HG02970 (cell line): ENCODE data around the gene ZDHHC16.

Experiments used
- ATAC-seq: cut with Tn5 transposase; IDR thresholded peaks from one replicate; pipeline ENCODE4 v1.9.1; 2021; ENCODE audit warnings: mild to moderate bottlenecking, moderate library complexity, moderate number of reproducible peaks; ENCODE audit not compliant: unreplicated experiment, low FRiP score

The ZDHHC16 gene

GRCh38 chr10:97506199-97506991 is 60.4 kb downstream of the ZDHHC16 start:
- ATAC-seq: no peak
